ENCODE measurements around the gene CAB39. TPM values are rescaled to one million over a fixed set of nuclear protein-coding genes. Genes with fewer than 3 reads are reported as not detected.

The CAB39 gene
- total RNA-seq, 1 donor: 53.2 TPM

DNA sequence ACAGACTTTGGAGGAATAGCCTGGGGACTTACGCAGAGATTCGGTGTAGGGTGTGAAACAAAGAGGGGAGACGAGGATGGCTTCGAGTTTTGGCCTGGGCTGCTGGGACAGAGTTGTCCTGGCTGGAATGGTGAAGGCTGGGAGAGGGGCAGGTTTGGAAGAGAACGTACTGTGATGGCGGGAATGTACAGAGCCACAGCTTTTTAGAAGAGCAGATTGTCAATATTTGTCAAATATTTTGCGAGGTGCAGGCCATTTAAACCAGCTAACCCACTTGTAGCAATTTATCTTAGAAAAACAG lies 137.7 kb downstream of the CAB39 start:
- Histone ChIP-seq H3K4me3 (ENCODE audit: insufficient read depth, low read length) (no peak overlapping the region), H2AFZ (ENCODE audit: low read length) (no peak overlapping the region), H3K4me2 (ENCODE audit: insufficient read depth, low read length) (no peak overlapping the region), H3K27me3 (ENCODE audit: insufficient read depth, low read length) (peaks cover 18% of the 10 kb centered on the region), H3K9me3 (ENCODE audit: low read depth, low read length) (no peaks in the 10 kb centered on the region), H3K36me3 (ENCODE audit: insufficient read depth, low read length) (no peaks in the 10 kb centered on the region), H3K4me1 (ENCODE audit: insufficient read depth, low read length) (no peaks in the 10 kb centered on the region), H3K27ac (ENCODE audit: low read depth, low read length) (no peak overlapping the region), H3K79me2 (ENCODE audit: insufficient read depth, low read length) (no peaks in the 10 kb centered on the region), H4K20me1 (ENCODE audit: insufficient read depth, low read length) (no peaks in the 10 kb centered on the region)
- DNase-seq (ENCODE audit: insufficient read length, low spot score, missing footprints): no peak
- TF ChIP-seq, protein P1, sequence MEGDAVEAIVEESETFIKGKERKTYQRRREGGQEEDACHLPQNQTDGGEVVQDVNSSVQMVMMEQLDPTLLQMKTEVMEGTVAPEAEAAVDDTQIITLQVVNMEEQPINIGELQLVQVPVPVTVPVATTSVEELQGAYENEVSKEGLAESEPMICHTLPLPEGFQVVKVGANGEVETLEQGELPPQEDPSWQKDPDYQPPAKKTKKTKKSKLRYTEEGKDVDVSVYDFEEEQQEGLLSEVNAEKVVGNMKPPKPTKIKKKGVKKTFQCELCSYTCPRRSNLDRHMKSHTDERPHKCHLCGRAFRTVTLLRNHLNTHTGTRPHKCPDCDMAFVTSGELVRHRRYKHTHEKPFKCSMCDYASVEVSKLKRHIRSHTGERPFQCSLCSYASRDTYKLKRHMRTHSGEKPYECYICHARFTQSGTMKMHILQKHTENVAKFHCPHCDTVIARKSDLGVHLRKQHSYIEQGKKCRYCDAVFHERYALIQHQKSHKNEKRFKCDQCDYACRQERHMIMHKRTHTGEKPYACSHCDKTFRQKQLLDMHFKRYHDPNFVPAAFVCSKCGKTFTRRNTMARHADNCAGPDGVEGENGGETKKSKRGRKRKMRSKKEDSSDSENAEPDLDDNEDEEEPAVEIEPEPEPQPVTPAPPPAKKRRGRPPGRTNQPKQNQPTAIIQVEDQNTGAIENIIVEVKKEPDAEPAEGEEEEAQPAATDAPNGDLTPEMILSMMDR (IDR thresholded peaks at IDR 0.05; ENCODE audit: extremely low read depth, low read depth, low read length): no peak

DNA sequence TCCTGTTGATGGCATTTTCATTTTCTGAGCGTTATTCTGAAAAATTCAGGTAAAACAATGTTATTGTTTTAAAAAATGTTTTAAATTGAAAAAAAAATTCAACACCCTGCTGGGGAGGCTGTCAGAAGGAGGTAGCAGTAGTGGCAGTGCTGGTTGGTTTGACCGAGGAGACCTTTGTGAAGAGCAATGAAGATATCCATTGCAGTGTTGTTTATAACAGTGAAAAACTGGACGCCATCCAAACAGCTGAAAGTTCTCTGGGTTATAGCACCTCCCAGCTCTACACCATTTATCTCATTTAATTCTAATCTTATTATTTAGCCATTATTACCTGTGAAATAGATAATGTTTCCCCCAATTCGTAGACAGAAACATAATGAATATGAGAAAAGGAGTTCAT lies 139.5 kb downstream of the CAB39 start:
- peak; percentile 23 for DNase-seq (ENCODE audit: insufficient read length, low spot score, missing footprints)
- no peaks in the 10 kb centered on the region for H3K9me3 ChIP-seq (ENCODE audit: low read depth, low read length)
- H3K36me3 ChIP-seq (ENCODE audit: insufficient read depth, low read length): no peaks in the 10 kb centered on the region
- H2AFZ ChIP-seq (ENCODE audit: low read length): no peak overlapping the region
- TF ChIP-seq, protein P1 (IDR thresholded peaks at IDR 0.05; ENCODE audit: extremely low read depth, low read depth, low read length): no peak
- no peak overlapping the region for H3K27ac ChIP-seq (ENCODE audit: low read depth, low read length)
- H4K20me1 ChIP-seq (ENCODE audit: insufficient read depth, low read length): no peaks in the 10 kb centered on the region
- H3K4me1 ChIP-seq (ENCODE audit: insufficient read depth, low read length): no peaks in the 10 kb centered on the region
- no peaks in the 10 kb centered on the region for H3K79me2 ChIP-seq (ENCODE audit: insufficient read depth, low read length)
- H3K4me2 ChIP-seq (ENCODE audit: insufficient read depth, low read length): no peak overlapping the region
- peaks cover 22% of the 10 kb centered on the region for H3K27me3 ChIP-seq (ENCODE audit: insufficient read depth, low read length)
- no peak overlapping the region for H3K4me3 ChIP-seq (ENCODE audit: insufficient read depth, low read length)

DNA sequence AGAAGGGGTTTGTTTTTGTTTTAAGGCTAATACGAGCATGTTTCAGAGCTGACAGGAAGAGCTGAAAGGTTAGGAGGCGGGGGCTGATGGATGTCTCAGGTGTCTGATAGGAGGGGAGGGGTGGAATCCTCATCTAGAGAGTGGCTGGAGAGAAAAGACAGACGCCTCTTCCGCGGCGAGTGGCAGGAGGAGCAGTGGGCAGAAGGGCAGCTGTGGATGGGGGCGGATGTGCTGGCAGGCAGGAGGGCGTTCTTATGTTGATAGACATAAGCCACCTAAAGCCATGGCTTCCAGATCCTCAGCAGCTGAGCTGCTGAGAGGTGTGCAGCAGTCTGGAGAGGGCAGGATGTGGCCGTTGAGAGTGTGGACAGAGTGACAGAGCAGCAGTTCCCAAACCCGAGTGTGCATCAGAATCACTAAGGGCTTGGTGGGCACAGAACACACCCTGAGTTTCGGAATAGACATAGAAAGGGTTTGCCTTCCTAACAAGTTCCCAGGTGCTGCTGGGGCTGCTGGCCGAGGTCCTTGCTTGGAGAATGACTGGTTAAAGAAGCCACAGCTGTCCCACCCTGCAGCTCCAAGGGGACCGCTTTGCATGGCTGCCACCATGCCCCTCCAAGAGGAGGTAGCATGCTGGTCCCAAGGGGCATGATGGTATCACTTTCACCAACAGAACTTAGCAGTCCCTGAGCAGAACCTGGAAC lies 149.1 kb downstream of the CAB39 start:
- H3K79me2 ChIP-seq (ENCODE audit: insufficient read depth, low read length): no peaks in the 10 kb centered on the region
- peaks cover 29% of the 10 kb centered on the region for H3K27me3 ChIP-seq (ENCODE audit: insufficient read depth, low read length)
- H4K20me1 ChIP-seq (ENCODE audit: insufficient read depth, low read length): peaks cover 5% of the 10 kb centered on the region
- H2AFZ ChIP-seq (ENCODE audit: low read length): no peak overlapping the region
- no peak overlapping the region for H3K4me2 ChIP-seq (ENCODE audit: insufficient read depth, low read length)
- H3K9me3 ChIP-seq (ENCODE audit: low read depth, low read length): no peaks in the 10 kb centered on the region
- no peaks in the 10 kb centered on the region for H3K36me3 ChIP-seq (ENCODE audit: insufficient read depth, low read length)
- TF ChIP-seq, protein P1 (IDR thresholded peaks at IDR 0.05; ENCODE audit: extremely low read depth, low read depth, low read length): no peak
- H3K4me1 ChIP-seq (ENCODE audit: insufficient read depth, low read length): peaks cover 6% of the 10 kb centered on the region
- no peak for DNase-seq (ENCODE audit: insufficient read length, low spot score, missing footprints)
- no peak overlapping the region for H3K4me3 ChIP-seq (ENCODE audit: insufficient read depth, low read length)
- no peak overlapping the region for H3K27ac ChIP-seq (ENCODE audit: low read depth, low read length)

DNA sequence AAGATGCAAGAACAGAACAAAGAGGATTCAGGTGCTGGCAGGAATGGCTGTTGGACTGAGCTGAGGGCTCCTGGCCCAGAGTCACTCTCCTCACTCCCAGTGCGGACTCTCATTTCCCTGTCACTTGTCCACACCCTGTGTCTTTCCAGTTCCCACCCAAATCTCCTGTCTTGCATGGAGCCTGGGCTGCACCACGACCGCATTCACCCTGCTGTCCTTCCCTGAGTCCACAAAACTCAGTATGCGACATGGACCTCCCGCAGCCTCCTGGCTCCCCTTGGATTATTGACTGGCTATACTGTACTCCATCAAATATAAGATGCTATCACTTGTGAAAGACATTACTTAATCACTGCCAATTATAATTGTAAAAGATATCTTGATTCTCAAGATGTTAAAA lies 149.7 kb downstream of the CAB39 start:
- H3K36me3 ChIP-seq (ENCODE audit: insufficient read depth, low read length): no peaks in the 10 kb centered on the region

More for the DNA sequence above, 149.7 kb downstream of the CAB39 start:
- peaks cover 10% of the 10 kb centered on the region for H4K20me1 ChIP-seq (ENCODE audit: insufficient read depth, low read length)
- no peaks in the 10 kb centered on the region for H3K79me2 ChIP-seq (ENCODE audit: insufficient read depth, low read length)
- no peak for DNase-seq (ENCODE audit: insufficient read length, low spot score, missing footprints)
- H3K9me3 ChIP-seq (ENCODE audit: low read depth, low read length): no peaks in the 10 kb centered on the region
- no peak overlapping the region for H3K4me3 ChIP-seq (ENCODE audit: insufficient read depth, low read length)
- no peak overlapping the region for H3K4me2 ChIP-seq (ENCODE audit: insufficient read depth, low read length)
- H3K27me3 ChIP-seq (ENCODE audit: insufficient read depth, low read length): peaks cover 29% of the 10 kb centered on the region
- TF ChIP-seq, protein P1 (IDR thresholded peaks at IDR 0.05; ENCODE audit: extremely low read depth, low read depth, low read length): no peak
- no peak overlapping the region for H2AFZ ChIP-seq (ENCODE audit: low read length)
- H3K27ac ChIP-seq (ENCODE audit: low read depth, low read length): no peak overlapping the region
- H3K4me1 ChIP-seq (ENCODE audit: insufficient read depth, low read length): peaks cover 6% of the 10 kb centered on the region

Measured in osteoblast (primary cell).